Stimulated activated CD4-positive, alpha-beta T cell treated with anti-CD3 and anti-CD28 coated beads, Interleukin-15, amount 100 ng/mL, for 24 hours (primary cell): Measurements from ENCODE around the gene ARHGEF19.
"Not testable (repeated sequence)": the region's sequence is repeated elsewhere in the genome, so short reads cannot be mapped to it uniquely, and the experiment has no call there.

Experiments
- DNase-seq: peaks from one replicate; pipeline ENCODE4 v3.0.0-alpha.2; 2020

ARHGEF19 gene

GRCh38 chr1:16163608-16164212 lies 48.7 kb downstream of the ARHGEF19 start:
- not testable (repeated sequence) for DNase-seq

- DNase-seq, result peak; percentile 75
These were observed 50.2 kb downstream of the ARHGEF19 start for GRCh38 chr1:16162163-16162822.

- no peak for DNase-seq
These were observed 50.7 kb downstream of the ARHGEF19 start for GRCh38 chr1:16161717-16162116.

DNA sequence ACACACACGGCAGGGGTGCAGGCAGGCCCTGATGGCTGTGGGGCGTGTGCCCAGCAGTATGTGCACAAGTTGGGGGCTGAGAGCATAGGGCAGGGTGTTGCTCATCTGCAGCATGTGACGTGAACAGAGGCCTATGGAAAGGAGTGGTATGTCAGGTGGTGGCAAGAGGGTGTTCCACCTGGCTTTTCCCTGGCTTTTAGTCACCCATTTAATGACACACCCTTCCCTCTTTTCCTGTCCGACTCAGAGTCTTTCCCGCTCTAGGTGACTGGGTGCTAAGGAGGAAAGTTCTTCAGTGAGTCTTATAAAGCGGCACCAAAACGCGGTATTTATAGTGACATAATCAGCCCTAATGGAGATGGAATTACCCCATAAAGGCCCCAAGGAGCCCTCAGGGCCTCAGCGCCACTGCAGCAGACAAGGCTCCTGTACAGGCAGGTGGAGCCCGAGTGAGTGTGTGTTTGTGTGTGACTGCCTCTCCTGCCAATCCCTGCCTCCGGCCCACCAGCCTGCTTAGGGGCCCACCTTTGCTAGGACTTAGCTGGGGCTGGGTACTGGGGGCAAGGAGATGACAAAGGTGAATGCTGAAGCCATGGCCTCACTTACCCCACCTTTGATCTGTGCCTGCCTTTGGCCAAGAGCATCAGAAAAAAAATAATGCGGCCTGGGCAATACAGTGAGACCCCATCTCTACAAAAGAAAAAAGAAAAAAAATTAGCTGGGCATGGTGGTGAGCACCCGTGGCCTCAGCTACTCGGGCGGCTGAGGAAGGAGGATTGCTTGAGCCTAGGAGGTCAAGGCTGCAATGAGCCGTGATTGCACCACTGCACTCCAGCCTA lies 53.2 kb downstream of the ARHGEF19 start:
- DNase-seq, result no peak

DNA sequence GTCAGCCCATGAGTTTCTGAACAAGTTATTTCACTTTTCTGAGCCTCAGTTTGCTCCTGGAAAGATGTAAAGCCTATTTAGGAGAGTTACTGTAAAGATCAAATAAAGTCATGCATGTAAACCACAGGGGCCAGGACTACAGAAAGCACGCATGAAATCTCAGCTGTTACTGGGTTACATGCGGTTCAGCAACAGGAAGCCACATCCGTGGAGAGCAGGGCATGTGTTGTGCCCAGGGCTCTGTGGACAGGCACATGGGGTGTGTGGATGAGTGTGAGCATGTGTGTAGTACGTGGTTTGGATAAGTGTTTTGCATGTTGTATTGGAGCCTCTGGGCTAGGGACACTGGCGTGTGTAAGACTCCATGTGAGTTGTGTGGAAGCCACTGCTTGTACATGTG lies 54.4 kb downstream of the ARHGEF19 start:
- peak; percentile 28 for DNase-seq

- no peak for DNase-seq
These were observed 55.5 kb downstream of the ARHGEF19 start for GRCh38 chr1:16156848-16157495.

DNA sequence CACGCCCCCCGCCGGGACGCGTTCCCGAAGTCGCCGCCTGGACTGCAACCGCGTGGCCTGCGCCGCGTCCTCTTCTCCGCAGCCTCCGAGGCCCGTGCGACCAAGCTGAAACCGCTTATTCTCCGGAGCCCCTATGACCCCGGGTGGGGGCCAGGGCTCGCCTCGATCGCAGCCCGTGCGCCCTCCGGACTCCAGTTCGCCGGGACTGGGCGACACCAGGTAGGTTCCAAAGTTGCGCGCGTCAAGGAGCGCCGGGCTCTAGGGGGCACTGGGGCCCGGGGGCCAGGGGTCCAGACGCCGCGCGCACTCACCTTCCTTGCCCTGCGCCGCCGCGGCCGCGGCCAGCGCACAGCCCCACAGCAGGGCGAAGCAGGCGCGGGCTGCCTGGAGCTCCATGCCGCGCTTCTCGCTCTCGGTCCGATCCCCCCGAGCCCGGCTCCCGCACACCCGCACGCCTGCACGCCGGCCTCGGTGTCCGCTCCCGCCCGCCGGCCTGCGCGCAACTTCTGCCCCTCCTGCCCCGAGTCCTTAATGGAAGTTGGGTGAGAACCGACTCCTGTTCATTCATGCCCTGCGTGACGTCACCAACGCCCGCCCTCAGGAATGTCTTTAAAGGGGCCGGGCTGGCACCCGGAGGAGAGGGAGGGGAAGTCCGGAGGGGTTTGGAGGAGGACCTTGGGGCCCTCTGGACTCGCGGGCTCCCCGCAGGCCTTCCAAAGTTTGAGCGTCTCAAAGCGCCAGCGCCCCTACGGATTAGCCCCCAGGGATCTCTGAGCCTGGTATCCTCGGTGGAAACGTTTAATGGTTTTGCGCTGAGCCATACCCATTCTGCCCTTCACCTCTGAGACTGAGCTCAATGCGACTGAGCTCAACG lies 56.7 kb downstream of the ARHGEF19 start, which contains the start of gene EPHA2:
EPHA2 (minus strand) TSS at position 533 of the 874 bp plus-strand sequence; CDS start at position 396, 137 bp downstream.
- peak; percentile 33 for DNase-seq

DNA sequence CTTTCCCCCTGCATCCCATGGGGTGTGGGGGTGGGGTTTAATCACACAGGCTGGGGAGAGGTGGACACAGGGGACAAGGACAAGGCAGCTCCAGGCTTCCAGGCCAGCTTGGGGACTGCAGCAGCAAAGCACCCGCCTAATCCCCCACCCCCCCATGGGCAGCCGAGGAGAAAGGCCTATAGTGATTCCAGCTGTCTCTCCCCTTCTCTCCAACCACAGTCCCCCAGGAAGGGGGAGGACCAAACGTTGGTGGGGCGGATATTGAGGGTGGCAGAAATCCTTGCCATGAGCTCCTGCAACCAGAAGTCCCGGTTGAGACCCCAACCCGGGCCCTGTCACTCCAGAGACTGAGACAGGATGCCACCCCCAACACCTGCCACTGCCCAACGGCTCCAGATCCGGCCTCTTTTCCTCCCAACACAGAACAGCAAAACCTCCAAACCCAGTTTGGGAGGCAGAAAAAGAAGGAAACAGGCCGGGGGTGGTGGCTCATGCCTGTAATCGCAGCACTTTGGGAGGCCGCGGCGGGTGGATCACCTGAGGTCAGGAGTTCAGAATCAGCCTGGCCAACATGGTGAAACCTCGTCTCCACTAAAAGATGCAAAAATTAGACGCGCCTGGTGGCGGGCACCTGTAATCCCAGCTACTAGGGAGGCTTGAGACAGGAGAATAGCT lies 58.3 kb downstream of the ARHGEF19 start:
- DNase-seq, result no peak

- DNase-seq, result no peak
These were observed 59.1 kb downstream of the ARHGEF19 start for GRCh38 chr1:16153096-16153998.

- no peak for DNase-seq
These were observed 59.9 kb downstream of the ARHGEF19 start for GRCh38 chr1:16152481-16153087.

GRCh38 chr1:16151995-16152384 lies 60.5 kb downstream of the ARHGEF19 start:
- no peak for DNase-seq

GRCh38 chr1:16151196-16151994 lies 61.1 kb downstream of the ARHGEF19 start:
- DNase-seq, result no peak

DNA sequence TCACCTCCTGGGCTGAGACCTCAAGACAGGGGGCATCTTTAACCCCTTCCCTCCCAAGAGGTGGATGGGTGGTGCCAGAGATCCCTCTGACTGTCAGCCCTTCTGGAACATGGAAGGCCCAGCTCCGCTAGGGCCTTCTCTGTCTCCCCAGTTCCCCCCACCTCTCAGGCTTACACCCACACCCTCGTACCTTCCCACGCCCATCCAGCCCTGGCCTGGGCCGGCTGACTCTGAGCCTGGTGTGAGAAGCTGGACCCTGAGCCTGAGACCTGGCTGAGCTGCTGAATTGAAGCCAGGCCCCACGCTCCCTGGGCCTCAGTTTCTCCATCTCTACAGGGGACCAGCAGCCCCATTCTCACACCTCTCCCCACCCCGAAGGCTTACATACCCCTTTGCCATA lies 61.9 kb downstream of the ARHGEF19 start:
- no peak for DNase-seq

DNA sequence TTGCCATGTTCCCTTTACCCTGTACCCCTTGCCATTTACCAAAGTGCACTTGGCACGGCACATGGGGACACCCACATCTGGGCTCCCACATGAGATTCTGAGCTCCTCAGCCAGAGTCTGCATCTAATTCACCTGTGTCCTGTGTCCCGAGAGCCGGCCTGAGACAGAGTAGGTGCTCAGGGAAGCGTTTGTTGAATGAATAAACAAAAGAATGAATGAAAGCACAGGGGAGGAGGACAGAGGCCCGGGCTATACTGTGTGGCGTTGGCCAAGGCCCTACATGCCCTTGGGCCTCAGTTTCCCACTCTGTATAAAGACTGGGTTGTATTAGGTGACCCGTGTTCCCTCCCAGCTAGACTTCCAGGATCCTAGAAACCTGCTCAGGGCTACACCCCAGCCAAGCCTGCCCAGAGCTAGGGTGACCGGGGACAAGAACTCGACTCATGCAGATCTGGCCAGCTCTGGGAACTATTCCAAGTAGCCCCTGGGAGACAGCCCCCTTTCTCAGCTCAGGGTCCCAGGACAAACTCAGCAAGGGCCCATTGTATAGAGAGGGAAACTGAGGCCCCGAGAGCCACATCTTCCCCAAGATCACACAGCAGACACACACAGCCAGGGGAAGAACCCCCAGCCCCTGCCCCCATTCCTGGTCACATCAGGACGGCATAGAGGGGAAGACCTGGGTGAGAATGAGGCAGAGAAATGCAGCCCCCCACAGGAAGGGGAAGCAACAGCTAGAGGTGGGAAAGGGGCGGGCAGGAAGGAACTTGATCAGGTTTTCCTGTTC lies 62.6 kb downstream of the ARHGEF19 start:
- no peak for DNase-seq

DNA sequence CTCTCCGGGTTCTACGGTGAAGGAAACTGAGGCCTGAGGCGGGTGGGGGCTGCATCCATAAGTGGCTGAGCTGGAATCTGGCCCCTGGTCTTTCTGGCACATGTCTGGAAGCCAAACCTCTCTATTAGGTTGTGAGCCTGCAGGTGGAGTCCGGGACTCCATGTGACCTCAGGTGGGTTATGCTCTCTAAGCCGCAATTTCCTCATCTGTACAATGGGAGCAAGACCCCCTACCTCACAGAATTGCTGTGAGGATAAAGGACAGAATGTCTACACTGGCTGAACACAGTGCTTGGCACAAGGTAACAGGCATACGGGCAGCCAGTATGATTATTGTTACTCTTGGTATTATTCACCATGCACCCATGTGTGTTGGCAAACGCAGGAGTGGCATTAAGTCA lies 63.3 kb downstream of the ARHGEF19 start:
- no peak for DNase-seq

- no peak for DNase-seq
These were observed 63.9 kb downstream of the ARHGEF19 start for GRCh38 chr1:16148329-16149092.
